Sigmoid colon (tissue), 7 donors: ENCODE measurements around the gene SEC61B. TPM values are rescaled to one million over a fixed set of nuclear protein-coding genes. Genes with fewer than 3 reads are reported as not detected.
"Not testable (repeated sequence)": the region's sequence is repeated elsewhere in the genome, so short reads cannot be mapped to it uniquely, and the experiment has no call there.

ENCODE experiments used
- DNase-seq: peaks from one replicate; pipeline ENCODE4 v3.0.0-alpha.2; 2019
- H3K27ac ChIP-seq, 4 donors: fragments of 200-600 bp; sonication (generic); one replicate each; pipeline ENCODE4 v1.5.1; 2016 to 2019; ENCODE audit warnings: mild to moderate bottlenecking in 1 of 4
- H3K27me3 ChIP-seq, 3 donors: fragments of 200-600 bp; sonication (generic); one replicate each; pipeline ENCODE4 v1.5.1; 2019; ENCODE audit warnings: mild to moderate bottlenecking in 1 of 3
- H3K36me3 ChIP-seq, 4 donors: fragments of 200-600 bp; sonication (generic); one replicate each; pipeline ENCODE4 v1.5.1; 2016 to 2019
- H3K4me1 ChIP-seq, 4 donors: fragments of 200-600 bp; sonication (generic); one replicate each; pipeline ENCODE4 v1.5.1; 2017 to 2019
- H3K4me3 ChIP-seq, 4 donors: fragments of 200-600 bp; sonication (generic); one replicate each; pipeline ENCODE4 v1.5.1; 2017 to 2019; ENCODE audit warnings: mild to moderate bottlenecking in 2 of 4, moderate library complexity in 1 of 4
- H3K9me3 ChIP-seq, 4 donors: fragments of 200-600 bp in 3 of 4; sonication (generic) in 3 of 4; one replicate each; pipeline versions ENCODE4 v1.5.1 to v1.6.1; 2013 to 2019
- CTCF ChIP-seq, 4 experiments: fragments of 450-650 bp in 3 of 4; fragments of 200-600 bp in 1 of 4; IDR thresholded peaks; one replicate each; pipeline ENCODE4 v1.5.1; 2016 to 2019; ENCODE audit warnings: antibody characterized with exemption in 4 of 4, mild to moderate bottlenecking in 3 of 4, moderate library complexity in 2 of 4
- EP300 ChIP-seq, 4 donors: sonication (generic); formaldehyde crosslinking; IDR thresholded peaks; one replicate each; pipeline ENCODE4 v1.6.1; 2017; ENCODE audit warnings: antibody characterized with exemption in 4 of 4
- POLR2A ChIP-seq, 2 donors: fragments of 450-650 bp; IDR thresholded peaks; one replicate each; pipeline ENCODE4 v1.6.1; 2016; ENCODE audit warnings: antibody characterized with exemption in 2 of 2, mild to moderate bottlenecking in 2 of 2, moderate library complexity in 2 of 2
- POLR2AphosphoS5 ChIP-seq, 4 donors: sonication (generic); formaldehyde crosslinking; IDR thresholded peaks; one replicate each; pipeline ENCODE4 v1.6.1; 2017; ENCODE audit warnings: antibody characterized with exemption in 4 of 4
- WGBS, 2 donors: extraction: QIAGEN DNeasy Blood & Tissue Kit; methylation state at CpG; one replicate each; pipeline ENCODE4 v1.1.7; 2013; 5-methylcytosine and 5-hydroxymethylcytosine counted together
- intact Hi-C: fragments of 100-400 bp; cut with DNase I; formaldehyde crosslinking; loops from one replicate; pipeline ENCODE4 v1.15.1; 2023
- polyA plus RNA-seq, 3 donors: library from polyadenylated mRNA; stranded (reverse); fragments of 200-250 nt; gene quantifications; one replicate each; pipeline ENCODE4 v1.2.3, GENCODE V29; 2013
- total RNA-seq, 4 donors: library from RNA; depleted of rRNA; stranded (reverse); fragments of >200 nt; gene quantifications; one replicate each; pipeline ENCODE4 v1.1.0, GENCODE V29; 2016
- donor health status: healthy with polysubstance abuse.
- donor health status: Bipolar disorder and iron deficiency.
- donor health status: healthy.

The SEC61B gene
- total and polyA plus RNA-seq, 7 donors: 37.1 to 343 (median 70.3) TPM

- Histone ChIP-seq H3K36me3 (peaks cover 0 to 30% (median 8%) of the 10 kb centered on the region in 4 donors), H3K9me3 (no peaks in the 10 kb centered on the region), H3K4me1 (peaks cover 0 to 27% (median 3%) of the 10 kb centered on the region in 4 donors), H3K4me3 (no peak overlapping the region), H3K27ac (peak overlapping the region in 1 of 4 donors; percentile 72), H3K27me3 (no peaks in the 10 kb centered on the region)
- intact Hi-C loops: no loop called here
- DNase-seq: no peak
- TF ChIP-seq POLR2AphosphoS5 (IDR thresholded peaks at IDR 0.05) (no peak), CTCF (IDR thresholded peaks at IDR 0.05) (no peak), POLR2A (IDR thresholded peaks at IDR 0.05) (no peak), EP300 (IDR thresholded peaks at IDR 0.05) (no peak)
Measured at GRCh38 chr9:99237356-99237755, 15.3 kb downstream of the SEC61B start.

- H3K27ac ChIP-seq, H3K4me3 ChIP-seq, H3K9me3 ChIP-seq, intact Hi-C loops, H3K27me3 ChIP-seq, DNase-seq: not testable (repeated sequence)
- WGBS, 2 donors: 94 to 95% methylated on average over 4 of the region's 4 CpGs
- Histone ChIP-seq H3K36me3 (peaks cover 0 to 25% (median 8%) of the 10 kb centered on the region in 4 donors), H3K4me1 (peaks cover 0 to 27% (median 3%) of the 10 kb centered on the region in 4 donors)
Measured at GRCh38 chr9:99237849-99238248, 15.8 kb downstream of the SEC61B start.

- no peak overlapping the region for H3K4me3 ChIP-seq
- intact Hi-C loops: no loop called here
- H3K36me3 ChIP-seq: peaks cover 0 to 20% (median 8%) of the 10 kb centered on the region in 4 donors
- no peak for DNase-seq
- peaks cover 0 to 27% (median 3%) of the 10 kb centered on the region in 4 donors for H3K4me1 ChIP-seq
- H3K27ac ChIP-seq: no peak overlapping the region
- H3K27me3 ChIP-seq: no peaks in the 10 kb centered on the region
- TF ChIP-seq POLR2AphosphoS5 (IDR thresholded peaks at IDR 0.05) (no peak), EP300 (IDR thresholded peaks at IDR 0.05) (no peak), CTCF (IDR thresholded peaks at IDR 0.05) (no peak), POLR2A (IDR thresholded peaks at IDR 0.05) (no peak)
- H3K9me3 ChIP-seq: no peaks in the 10 kb centered on the region
Measured at GRCh38 chr9:99238331-99238730, 16.2 kb downstream of the SEC61B start.

GRCh38 chr9:99239341-99240060 lies 17.4 kb downstream of the SEC61B start:
- Histone ChIP-seq H3K4me1 (peaks cover 0 to 17% (median 3%) of the 10 kb centered on the region in 4 donors), H3K27me3 (no peaks in the 10 kb centered on the region), H3K36me3 (peaks cover 0 to 9% (median 8%) of the 10 kb centered on the region in 4 donors), H3K4me3 (no peak overlapping the region), H3K27ac (no peak overlapping the region), H3K9me3 (no peaks in the 10 kb centered on the region)
- WGBS, 2 donors: 74 to 82% methylated on average over 6 of the region's 6 CpGs
- no peak for TF ChIP-seq CTCF (IDR thresholded peaks at IDR 0.05)
- no peak for TF ChIP-seq POLR2A (IDR thresholded peaks at IDR 0.05)
- intact Hi-C loops: no loop called here
- DNase-seq: no peak

GRCh38 chr9:99241106-99241505 lies 19.0 kb downstream of the SEC61B start:
- intact Hi-C loops: no loop called here
- 86 to 91% methylated on average over 7 of the region's 7 CpGs for WGBS, 2 donors
- Histone ChIP-seq H3K27me3 (no peaks in the 10 kb centered on the region), H3K27ac (no peak overlapping the region), H3K4me1 (peaks cover 0 to 4% (median 0%) of the 10 kb centered on the region in 4 donors), H3K9me3 (no peaks in the 10 kb centered on the region), H3K4me3 (no peak overlapping the region), H3K36me3 (peaks cover 0 to 8% (median 7%) of the 10 kb centered on the region in 4 donors)
- TF ChIP-seq CTCF (IDR thresholded peaks at IDR 0.05) (no peak), POLR2AphosphoS5 (IDR thresholded peaks at IDR 0.05) (no peak), POLR2A (IDR thresholded peaks at IDR 0.05) (no peak), EP300 (IDR thresholded peaks at IDR 0.05) (no peak)
- no peak for DNase-seq
